GM13976 (cell line): ENCODE measurements around the gene STRC.
"Not testable (repeated sequence)": the region's sequence is repeated elsewhere in the genome, so short reads cannot be mapped to it uniquely, and the experiment has no call there.

ENCODE experiments used
- DNase-seq: peaks from one replicate; pipeline ENCODE4 v3.0.0; 2012; ENCODE audit warnings: low spot score
- CTCF ChIP-seq: IDR thresholded peaks from 2 replicates; pipeline ENCODE4 v1.5.1; 2012; ENCODE audit warnings: borderline replicate concordance, mild to moderate bottlenecking; ENCODE audit not compliant: insufficient read depth; ENCODE audit errors: extremely low read depth, missing control alignments, control extremely low read depth
- in situ Hi-C: fragments of 300-500 bp; cut with MboI; formaldehyde crosslinking; loops from one replicate; pipeline ENCODE4 v1.12.0; 2022; ENCODE audit warnings: low sequenced_read_pairs, mixed read lengths, inconsistent platforms; ENCODE audit not compliant: unreplicated experiment

The STRC gene

DNA sequence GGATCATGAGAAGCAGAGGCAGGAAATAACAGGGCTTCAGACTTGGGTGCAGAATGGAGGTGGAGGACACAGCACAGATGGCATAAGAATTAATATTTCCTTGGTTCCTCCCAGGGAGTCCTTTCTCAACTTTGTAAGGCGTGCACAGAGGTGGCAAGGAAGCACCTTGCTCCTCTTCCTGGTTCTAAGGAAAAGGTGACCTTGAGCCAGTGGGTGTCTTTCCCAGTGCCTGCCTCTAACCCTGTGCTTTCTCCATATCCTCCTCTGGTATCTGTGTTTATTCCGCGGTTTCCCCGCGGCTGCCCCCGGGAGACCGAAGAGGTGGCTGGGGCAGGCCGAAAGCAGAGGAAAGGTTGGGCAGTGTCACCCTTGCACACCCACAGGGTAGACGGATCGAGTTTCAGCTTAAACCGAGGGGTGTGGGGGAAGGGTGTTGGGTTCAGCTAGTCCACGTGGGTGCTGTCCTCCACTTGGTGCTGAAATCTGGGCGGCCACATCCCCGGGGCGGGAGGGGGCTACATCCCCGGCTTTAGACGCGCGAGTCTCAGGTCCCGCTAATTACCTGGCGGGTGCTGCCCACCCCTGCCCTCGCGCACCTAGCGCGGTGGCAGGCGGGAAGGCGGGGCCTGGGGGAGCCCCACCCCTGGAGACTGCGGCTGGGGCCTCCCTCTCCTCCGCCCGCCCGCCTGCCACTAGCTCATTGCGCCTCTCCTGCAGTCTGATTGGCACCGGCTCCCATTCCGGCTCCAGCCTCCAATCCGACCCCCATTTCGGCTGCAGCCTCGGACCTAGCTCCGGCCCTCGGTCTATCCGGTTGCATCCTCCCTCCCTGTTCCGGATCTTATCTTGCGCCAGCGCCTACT, 25.0 kb downstream of the STRC start, which contains the start of gene CKMT1B:
TSS of gene CKMT1B (plus strand) at position 700 of the 863 bp plus-strand sequence. CDS start 192 bp downstream, outside the sequence.
- DNase-seq, in situ Hi-C loops: not testable (repeated sequence)

DNA sequence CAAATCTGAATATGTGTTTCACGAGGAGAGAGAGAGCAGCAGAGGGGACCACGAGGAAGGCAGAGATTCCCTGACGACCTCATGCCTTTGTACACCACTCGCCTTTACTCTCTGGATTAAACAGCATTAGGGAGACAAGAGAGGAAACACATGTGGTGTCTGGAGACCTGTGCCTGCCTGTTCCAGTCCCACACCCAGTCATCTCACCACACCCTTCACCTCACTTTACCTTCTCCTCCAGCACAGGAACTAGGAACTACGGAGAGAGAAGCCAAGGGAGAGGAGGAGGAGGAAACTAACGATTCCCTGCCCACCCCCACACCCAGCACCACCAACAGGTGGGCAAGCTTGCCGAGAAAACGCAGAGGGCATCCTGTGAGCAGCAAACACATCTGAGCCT, 25.8 kb downstream of the STRC start:
- in situ Hi-C loops, DNase-seq: not testable (repeated sequence)

DNA sequence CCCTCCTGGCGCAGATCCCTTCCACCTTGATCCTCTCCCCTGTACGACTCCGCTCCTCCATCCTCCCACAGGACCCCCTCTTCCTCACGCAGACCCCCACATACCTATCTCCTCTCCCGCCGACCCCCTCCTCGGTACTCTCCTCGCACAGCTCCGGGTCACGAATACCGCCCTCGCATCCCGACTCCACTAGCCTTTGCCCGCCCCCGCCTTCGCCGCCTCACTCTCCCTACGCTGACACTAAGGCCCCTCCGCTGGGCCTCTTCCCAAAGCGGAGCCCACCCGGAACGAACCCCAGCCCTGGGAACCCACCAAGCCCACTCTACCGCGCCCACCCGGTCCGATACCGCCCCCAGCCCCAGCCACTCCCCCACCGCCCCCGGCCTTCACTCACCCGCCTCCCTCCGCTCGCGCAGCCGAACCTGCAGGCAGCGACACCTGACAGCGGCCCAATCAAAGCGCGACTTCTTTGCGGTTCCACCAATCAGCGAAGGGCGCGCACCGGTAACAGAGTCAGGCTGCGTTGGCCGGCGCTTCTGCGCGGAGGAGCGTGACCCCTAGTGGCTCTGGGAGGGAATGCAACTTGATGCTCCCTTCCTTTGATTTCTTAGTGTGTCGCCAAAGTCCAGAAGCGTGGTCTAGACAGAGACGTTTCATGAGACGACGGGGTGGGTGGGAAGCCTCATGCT, 28.7 kb downstream of the STRC start, which contains the start of gene PPIP5K1:
TSS of gene PPIP5K1 (minus strand) at position 431 of the 689 bp plus-strand sequence. CDS start 5,704 bp downstream, outside the sequence.
- DNase-seq, in situ Hi-C loops: not testable (repeated sequence)

DNA sequence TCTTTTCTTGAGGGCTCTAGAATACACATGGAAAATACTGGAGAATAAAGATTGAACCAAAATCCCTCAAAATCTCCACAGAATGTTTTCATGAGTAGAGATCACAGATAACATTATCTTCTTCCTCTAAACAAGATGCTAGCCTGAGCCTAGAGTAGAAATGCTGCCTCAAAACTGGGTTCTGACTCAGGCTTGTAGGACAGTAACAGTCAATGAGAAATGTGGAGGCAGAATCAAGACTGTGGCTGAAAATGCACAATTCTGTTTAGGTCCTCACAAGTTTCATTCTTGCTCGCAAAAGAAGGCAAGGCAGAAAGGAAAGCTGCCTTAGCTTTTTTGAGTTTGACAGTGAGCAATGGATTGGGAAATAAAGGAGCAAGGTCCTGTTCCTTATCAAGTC, 44.0 kb downstream of the STRC start:
- in situ Hi-C loops, DNase-seq: not testable (repeated sequence)

GRCh38 chr15:43566615-43567014, 52.0 kb downstream of the STRC start:
- DNase-seq, in situ Hi-C loops: not testable (repeated sequence)

- in situ Hi-C loops, DNase-seq: not testable (repeated sequence)
Observed at GRCh38 chr15:43563793-43564192, 54.8 kb downstream of the STRC start.

DNA sequence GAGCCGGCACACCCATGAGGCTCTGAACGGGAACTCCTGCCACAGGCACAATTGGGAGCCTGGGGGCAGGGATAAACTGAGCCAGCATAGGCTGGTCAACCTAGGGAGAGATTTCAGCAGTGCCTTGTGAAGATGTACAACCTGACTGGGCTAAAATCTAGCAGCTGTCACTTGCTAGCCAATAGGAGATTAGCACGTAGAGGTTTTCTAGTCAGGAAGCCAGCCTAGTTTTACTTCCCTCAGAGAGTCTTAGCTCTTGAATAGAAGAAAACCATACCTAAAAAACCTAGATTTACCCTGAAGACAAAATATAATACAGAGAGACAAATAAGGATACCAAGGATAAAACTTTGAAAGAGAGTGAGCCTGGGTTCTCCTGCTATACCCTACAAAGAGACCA, 55.8 kb downstream of the STRC start:
- DNase-seq, in situ Hi-C loops: not testable (repeated sequence)

DNA sequence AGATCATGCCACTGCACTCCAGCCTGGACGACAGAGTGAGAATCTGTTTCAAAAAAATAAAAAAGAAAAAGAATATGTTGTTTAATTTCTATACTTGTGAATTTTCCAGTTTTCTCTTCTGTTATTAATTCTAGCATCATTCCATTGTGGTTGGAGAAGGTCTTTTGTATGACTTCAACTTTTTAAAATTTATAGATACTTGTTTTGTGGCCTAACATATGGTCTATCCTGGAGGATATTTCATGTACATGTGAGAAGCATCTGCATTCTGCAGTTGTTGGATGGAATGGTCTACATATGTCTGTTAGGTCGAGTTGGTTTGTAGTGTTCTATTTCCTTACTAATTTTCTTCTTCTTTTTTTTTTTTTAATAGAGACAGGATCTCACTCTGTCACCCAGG, 65.6 kb downstream of the STRC start:
- no peak for TF ChIP-seq CTCF
- in situ Hi-C loops, result no loop called here
- DNase-seq, result no peak

GRCh38 chr15:43552256-43552655, 66.3 kb downstream of the STRC start:
- TF ChIP-seq CTCF, result no peak
- in situ Hi-C loops, result no loop called here
- no peak for DNase-seq

- in situ Hi-C loops, result no loop called here
- no peak for DNase-seq
- no peak for TF ChIP-seq CTCF
Observed at GRCh38 chr15:43550527-43551363, 67.9 kb downstream of the STRC start.
